ENCODE results near the gene DNAH6. TPM values are rescaled to one million over a fixed set of nuclear protein-coding genes. Genes with fewer than 3 reads are reported as not detected.

Gene DNAH6
- total RNA-seq, 2 donors from 2014 or later: 0.85 TPM; not detected in 1

DNA sequence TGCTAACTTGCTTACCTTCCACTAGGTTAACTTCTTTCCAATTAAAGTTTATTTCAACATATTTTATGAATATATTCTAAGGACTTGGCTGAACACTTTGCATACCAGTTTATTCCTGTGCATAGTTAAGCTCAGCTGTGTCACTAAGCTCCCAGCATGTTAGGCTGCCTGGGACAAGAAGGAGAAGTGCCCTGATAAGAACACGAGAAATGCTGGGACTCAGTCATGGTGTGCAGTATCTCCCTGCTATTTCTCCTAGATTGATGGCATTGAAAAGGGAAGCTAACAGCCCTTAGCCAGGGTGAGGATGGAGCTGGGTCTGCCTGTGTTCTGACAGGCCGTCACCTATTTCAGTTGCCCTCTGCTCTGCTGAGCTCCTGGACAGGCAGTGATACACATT is 200.3 kb downstream of the DNAH6 start:
- DNase-seq (ENCODE audit: low spot score) (no peak), ATAC-seq (ENCODE audit: insufficient number of reproducible peaks, low FRiP score, low read depth) (no peak)
- Histone ChIP-seq H3K4me1 (ENCODE audit: control insufficient read depth in 1 of 2, low read depth in 2 of 2) (no peaks in the 10 kb centered on the region), H3K27ac (no peak overlapping the region), H3K27me3 (replicated peaks; ENCODE audit: insufficient read depth) (no peaks in the 10 kb centered on the region), H3K4me3 (no peak overlapping the region), H3K9me3 (no peaks in the 10 kb centered on the region), H3K36me3 (no peaks in the 10 kb centered on the region)
- TF ChIP-seq, protein P1, sequence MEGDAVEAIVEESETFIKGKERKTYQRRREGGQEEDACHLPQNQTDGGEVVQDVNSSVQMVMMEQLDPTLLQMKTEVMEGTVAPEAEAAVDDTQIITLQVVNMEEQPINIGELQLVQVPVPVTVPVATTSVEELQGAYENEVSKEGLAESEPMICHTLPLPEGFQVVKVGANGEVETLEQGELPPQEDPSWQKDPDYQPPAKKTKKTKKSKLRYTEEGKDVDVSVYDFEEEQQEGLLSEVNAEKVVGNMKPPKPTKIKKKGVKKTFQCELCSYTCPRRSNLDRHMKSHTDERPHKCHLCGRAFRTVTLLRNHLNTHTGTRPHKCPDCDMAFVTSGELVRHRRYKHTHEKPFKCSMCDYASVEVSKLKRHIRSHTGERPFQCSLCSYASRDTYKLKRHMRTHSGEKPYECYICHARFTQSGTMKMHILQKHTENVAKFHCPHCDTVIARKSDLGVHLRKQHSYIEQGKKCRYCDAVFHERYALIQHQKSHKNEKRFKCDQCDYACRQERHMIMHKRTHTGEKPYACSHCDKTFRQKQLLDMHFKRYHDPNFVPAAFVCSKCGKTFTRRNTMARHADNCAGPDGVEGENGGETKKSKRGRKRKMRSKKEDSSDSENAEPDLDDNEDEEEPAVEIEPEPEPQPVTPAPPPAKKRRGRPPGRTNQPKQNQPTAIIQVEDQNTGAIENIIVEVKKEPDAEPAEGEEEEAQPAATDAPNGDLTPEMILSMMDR (IDR thresholded peaks at IDR 0.05): no peak

- TF ChIP-seq, protein P1 (IDR thresholded peaks at IDR 0.05): no peak
- Histone ChIP-seq H3K4me3 (no peak overlapping the region), H3K4me1 (ENCODE audit: control insufficient read depth in 1 of 2, low read depth in 2 of 2) (no peaks in the 10 kb centered on the region), H3K36me3 (no peaks in the 10 kb centered on the region), H3K27me3 (replicated peaks; ENCODE audit: insufficient read depth) (no peaks in the 10 kb centered on the region), H3K27ac (no peak overlapping the region), H3K9me3 (no peaks in the 10 kb centered on the region)
- ATAC-seq (ENCODE audit: insufficient number of reproducible peaks, low FRiP score, low read depth) (no peak), DNase-seq (ENCODE audit: low spot score) (no peak)
Observed at GRCh38 chr2:84717302-84717701, 201.0 kb downstream of the DNAH6 start.

GRCh38 chr2:84719434-84719833 is 203.1 kb downstream of the DNAH6 start:
- H3K36me3 ChIP-seq: no peaks in the 10 kb centered on the region
- no peaks in the 10 kb centered on the region for H3K4me1 ChIP-seq (ENCODE audit: control insufficient read depth in 1 of 2, low read depth in 2 of 2)
- no peak overlapping the region for H3K27ac ChIP-seq
- no peak overlapping the region for H3K4me3 ChIP-seq
- TF ChIP-seq, protein P1 (IDR thresholded peaks at IDR 0.05): no peak
- no peaks in the 10 kb centered on the region for H3K9me3 ChIP-seq
- no peaks in the 10 kb centered on the region for H3K27me3 ChIP-seq (replicated peaks; ENCODE audit: insufficient read depth)
- ATAC-seq (ENCODE audit: insufficient number of reproducible peaks, low FRiP score, low read depth) (no peak), DNase-seq (ENCODE audit: low spot score) (no peak)

DNA sequence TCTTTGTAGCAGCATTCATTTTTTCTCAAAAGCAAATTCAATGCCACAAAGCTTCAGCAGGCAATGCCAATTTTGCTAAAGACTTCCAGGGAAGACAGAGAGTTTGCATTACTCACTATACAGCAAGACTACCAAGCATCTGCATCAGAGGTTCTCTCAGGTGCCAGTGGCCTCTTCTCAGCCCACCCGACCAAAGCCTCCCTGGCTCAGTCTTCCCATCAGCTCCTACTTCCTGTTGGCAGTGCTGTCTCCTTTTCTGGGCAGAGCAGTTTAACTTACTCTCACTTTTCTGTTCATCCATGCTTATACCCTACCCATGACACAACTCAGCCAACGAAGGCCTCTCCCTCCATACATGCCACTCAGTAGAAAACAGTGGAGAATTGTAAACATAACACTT is 207.5 kb downstream of the DNAH6 start:
- Histone ChIP-seq H3K36me3 (no peaks in the 10 kb centered on the region), H3K4me3 (no peak overlapping the region), H3K4me1 (ENCODE audit: control insufficient read depth in 1 of 2, low read depth in 2 of 2) (no peaks in the 10 kb centered on the region), H3K27me3 (replicated peaks; ENCODE audit: insufficient read depth) (no peaks in the 10 kb centered on the region), H3K27ac (no peak overlapping the region), H3K9me3 (no peaks in the 10 kb centered on the region)
- TF ChIP-seq, protein P1 (IDR thresholded peaks at IDR 0.05): no peak
- ATAC-seq (ENCODE audit: insufficient number of reproducible peaks, low FRiP score, low read depth) (no peak), DNase-seq (ENCODE audit: low spot score) (no peak)

DNA sequence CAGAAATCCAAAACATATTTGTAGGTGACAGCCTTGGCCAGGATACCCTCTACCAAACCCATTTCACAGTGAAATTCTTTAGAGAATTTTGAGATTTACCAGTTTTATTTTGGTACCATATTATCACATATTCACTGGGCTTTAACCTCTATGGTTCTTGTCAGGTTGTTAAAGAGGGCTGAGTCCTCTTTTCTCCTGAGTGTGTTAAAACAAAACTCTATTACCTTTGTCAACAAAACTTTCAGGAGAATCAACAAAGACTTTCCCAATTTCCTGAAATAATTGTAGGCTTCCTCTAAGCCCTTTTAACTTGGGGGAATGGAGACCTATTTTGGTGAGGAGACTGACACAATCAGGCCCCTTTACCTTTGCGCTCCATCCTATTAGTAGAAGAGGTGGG is 209.4 kb downstream of the DNAH6 start:
- no peaks in the 10 kb centered on the region for H3K4me1 ChIP-seq (ENCODE audit: control insufficient read depth in 1 of 2, low read depth in 2 of 2)
- TF ChIP-seq, protein P1 (IDR thresholded peaks at IDR 0.05): no peak
- no peak for DNase-seq (ENCODE audit: low spot score)
- no peaks in the 10 kb centered on the region for H3K27me3 ChIP-seq (replicated peaks; ENCODE audit: insufficient read depth)
- ATAC-seq (ENCODE audit: insufficient number of reproducible peaks, low FRiP score, low read depth): no peak
- H3K9me3 ChIP-seq: no peaks in the 10 kb centered on the region
- no peaks in the 10 kb centered on the region for H3K36me3 ChIP-seq
- H3K27ac ChIP-seq: no peak overlapping the region
- no peak overlapping the region for H3K4me3 ChIP-seq

All from thoracic aorta (tissue), 2 donors.